PC-9 (cell line): ENCODE results near the gene HSP90AB1.

Experiments used
- CTCF ChIP-seq: fragments of 200-600 bp; sonication (generic); conservative IDR thresholded peaks from 2 replicates; pipeline ENCODE4 v1.6.1; 2017; ENCODE audit warnings: mixed run types, antibody characterized with exemption, mild to moderate bottlenecking, moderate library complexity
- EZH2 ChIP-seq: fragments of 200-600 bp; sonication (generic); IDR thresholded peaks from 2 replicates; pipeline ENCODE4 v1.8.0; 2017; ENCODE audit warnings: antibody characterized with exemption, low read depth

- no peak for TF ChIP-seq EZH2
- TF ChIP-seq CTCF, result no peak
Measured at GRCh38 chr6:44275749-44276648, 29.1 kb downstream of the HSP90AB1 start.
